MM.1S (cell line): ENCODE data around the gene APOH.

Source experiments
- DNase-seq: peaks from one replicate; pipeline ENCODE4 v3.0.0-alpha.2; 2015
- H2AFZ ChIP-seq: fragments of 300-600 bp; sonication (generic); 2 replicates; pipeline ENCODE4 v1.6.0; 2016; ENCODE audit warnings: antibody characterized with exemption, low read length
- H3F3A ChIP-seq: fragments of 300-600 bp; sonication (generic); 2 replicates; pipeline ENCODE4 v1.6.1; 2016; ENCODE audit warnings: mild to moderate bottlenecking, antibody characterized with exemption, low read length, moderate library complexity, mixed read lengths; ENCODE audit not compliant: insufficient read depth
- H3K27ac ChIP-seq: fragments of 300-600 bp; sonication (generic); 2 replicates; pipeline ENCODE4 v1.5.1; 2016; ENCODE audit warnings: mild to moderate bottlenecking, low read length
- H3K27me3 ChIP-seq: fragments of 300-600 bp; sonication (generic); replicated peaks from 2 replicates; pipeline ENCODE4 v1.6.0; 2016; ENCODE audit warnings: low read length; ENCODE audit not compliant: insufficient read depth
- H3K36me3 ChIP-seq: fragments of 300-600 bp; sonication (generic); replicated peaks from 2 replicates; pipeline ENCODE4 v1.6.1; 2016; ENCODE audit warnings: mild to moderate bottlenecking, low read length, mixed read lengths; ENCODE audit not compliant: insufficient read depth
- H3K4me1 ChIP-seq: fragments of 300-600 bp; sonication (generic); 2 replicates; pipeline ENCODE4 v1.6.1; 2016; ENCODE audit warnings: low read length, mixed read lengths
- H3K4me2 ChIP-seq: fragments of 300-600 bp; sonication (generic); 2 replicates; pipeline ENCODE4 v1.6.0; 2016; ENCODE audit warnings: low read depth, low read length
- H3K4me3 ChIP-seq: fragments of 300-600 bp; sonication (generic); 2 replicates; pipeline ENCODE4 v1.5.1; 2016; ENCODE audit warnings: low read length, mixed read lengths
- H3K79me2 ChIP-seq: fragments of 300-600 bp; sonication (generic); 2 replicates; pipeline ENCODE4 v1.6.1; 2016; ENCODE audit warnings: mixed run types, low read length, mixed read lengths
- H3K9ac ChIP-seq: fragments of 300-600 bp; sonication (generic); 2 replicates; pipeline ENCODE4 v1.6.1; 2016; ENCODE audit warnings: low read length, mixed read lengths
- H3K9me2 ChIP-seq: fragments of 300-600 bp; sonication (generic); replicated peaks from 2 replicates; pipeline ENCODE4 v1.6.1; 2016; ENCODE audit warnings: mild to moderate bottlenecking, low read length, mixed read lengths; ENCODE audit not compliant: insufficient read depth
- H3K9me3 ChIP-seq: fragments of 300-600 bp; sonication (generic); replicated peaks from 2 replicates; pipeline ENCODE4 v1.6.1; 2016; ENCODE audit warnings: mild to moderate bottlenecking, low read length, mixed read lengths; ENCODE audit not compliant: insufficient read depth
- H4K20me1 ChIP-seq: fragments of 300-600 bp; sonication (generic); 2 replicates; pipeline ENCODE4 v1.6.1; 2016; ENCODE audit warnings: mild to moderate bottlenecking, low read length, moderate library complexity, mixed read lengths; ENCODE audit not compliant: insufficient read depth
- EZH2 ChIP-seq: fragments of 300-600 bp; sonication (generic); optimal IDR thresholded peaks from 2 replicates; pipeline ENCODE3; 2017; ENCODE audit warnings: low read depth, mild to moderate bottlenecking, antibody characterized with exemption, low read length, mixed read lengths
- EZH2phosphoT487 ChIP-seq: fragments of 300-600 bp; sonication (generic); IDR thresholded peaks from 2 replicates; pipeline ENCODE4 v1.6.1; 2018; ENCODE audit warnings: antibody characterized with exemption, low read length
- TF ChIP-seq, protein P1 (sequence below): fragments of 300-600 bp; sonication (generic); IDR thresholded peaks from 2 replicates; pipeline ENCODE4 v1.5.1; 2016; ENCODE audit warnings: antibody characterized with exemption, low read length, mixed read lengths

APOH gene

DNA sequence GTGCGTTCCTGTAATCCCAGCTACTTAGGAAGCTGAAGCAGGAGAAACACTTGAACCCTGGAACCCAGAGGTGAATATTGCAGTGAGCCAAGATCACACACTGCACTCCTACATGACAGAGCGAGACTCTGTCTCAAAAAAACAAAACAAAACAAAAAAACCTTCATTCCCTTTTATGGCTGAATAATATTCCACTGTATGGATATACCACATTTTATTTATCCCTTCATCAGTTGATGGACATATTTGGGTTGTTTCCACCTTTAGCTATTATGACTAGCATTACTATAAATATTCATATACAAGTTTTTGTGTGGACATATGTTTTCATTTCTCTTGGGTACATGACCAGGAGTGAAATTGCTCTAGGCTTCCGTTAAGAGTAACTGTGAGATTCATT, 42.3 kb upstream of the APOH start:
- no peak overlapping the region for H3K9ac ChIP-seq
- H3K4me3 ChIP-seq: no peak overlapping the region
- H2AFZ ChIP-seq: no peak overlapping the region
- no peak for DNase-seq
- H3K9me2 ChIP-seq: no peaks in the 10 kb centered on the region
- H4K20me1 ChIP-seq: no peaks in the 10 kb centered on the region
- H3K79me2 ChIP-seq: no peaks in the 10 kb centered on the region
- no peaks in the 10 kb centered on the region for H3F3A ChIP-seq
- no peaks in the 10 kb centered on the region for H3K4me1 ChIP-seq
- H3K27me3 ChIP-seq: no peaks in the 10 kb centered on the region
- no peak overlapping the region for H3K27ac ChIP-seq
- H3K9me3 ChIP-seq: no peaks in the 10 kb centered on the region
- TF ChIP-seq EZH2phosphoT487 (no peak), EZH2 (no peak)
- TF ChIP-seq, protein P1, sequence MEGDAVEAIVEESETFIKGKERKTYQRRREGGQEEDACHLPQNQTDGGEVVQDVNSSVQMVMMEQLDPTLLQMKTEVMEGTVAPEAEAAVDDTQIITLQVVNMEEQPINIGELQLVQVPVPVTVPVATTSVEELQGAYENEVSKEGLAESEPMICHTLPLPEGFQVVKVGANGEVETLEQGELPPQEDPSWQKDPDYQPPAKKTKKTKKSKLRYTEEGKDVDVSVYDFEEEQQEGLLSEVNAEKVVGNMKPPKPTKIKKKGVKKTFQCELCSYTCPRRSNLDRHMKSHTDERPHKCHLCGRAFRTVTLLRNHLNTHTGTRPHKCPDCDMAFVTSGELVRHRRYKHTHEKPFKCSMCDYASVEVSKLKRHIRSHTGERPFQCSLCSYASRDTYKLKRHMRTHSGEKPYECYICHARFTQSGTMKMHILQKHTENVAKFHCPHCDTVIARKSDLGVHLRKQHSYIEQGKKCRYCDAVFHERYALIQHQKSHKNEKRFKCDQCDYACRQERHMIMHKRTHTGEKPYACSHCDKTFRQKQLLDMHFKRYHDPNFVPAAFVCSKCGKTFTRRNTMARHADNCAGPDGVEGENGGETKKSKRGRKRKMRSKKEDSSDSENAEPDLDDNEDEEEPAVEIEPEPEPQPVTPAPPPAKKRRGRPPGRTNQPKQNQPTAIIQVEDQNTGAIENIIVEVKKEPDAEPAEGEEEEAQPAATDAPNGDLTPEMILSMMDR: no peak
- no peaks in the 10 kb centered on the region for H3K36me3 ChIP-seq
- H3K4me2 ChIP-seq: no peak overlapping the region

DNA sequence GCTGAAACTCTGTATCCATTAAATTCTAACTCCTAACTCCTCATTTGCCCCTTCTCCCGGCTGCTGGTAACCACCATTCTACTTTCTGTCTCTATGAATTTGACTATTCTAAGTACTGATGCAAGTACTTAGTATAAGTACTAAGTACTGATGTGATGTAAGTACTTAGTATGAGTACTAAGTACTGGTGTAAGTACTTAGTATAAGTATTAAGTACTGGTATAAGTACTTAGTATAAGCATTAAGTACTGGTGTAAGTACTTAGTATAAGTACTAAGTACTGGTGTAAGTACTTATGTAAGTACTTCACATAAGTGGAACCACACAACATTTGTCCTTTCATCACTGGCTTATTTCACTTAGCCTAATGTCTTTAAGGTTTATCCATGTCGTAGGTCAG, 40.9 kb upstream of the APOH start:
- no peaks in the 10 kb centered on the region for H3K9me2 ChIP-seq
- H3K27ac ChIP-seq: no peak overlapping the region

DNA sequence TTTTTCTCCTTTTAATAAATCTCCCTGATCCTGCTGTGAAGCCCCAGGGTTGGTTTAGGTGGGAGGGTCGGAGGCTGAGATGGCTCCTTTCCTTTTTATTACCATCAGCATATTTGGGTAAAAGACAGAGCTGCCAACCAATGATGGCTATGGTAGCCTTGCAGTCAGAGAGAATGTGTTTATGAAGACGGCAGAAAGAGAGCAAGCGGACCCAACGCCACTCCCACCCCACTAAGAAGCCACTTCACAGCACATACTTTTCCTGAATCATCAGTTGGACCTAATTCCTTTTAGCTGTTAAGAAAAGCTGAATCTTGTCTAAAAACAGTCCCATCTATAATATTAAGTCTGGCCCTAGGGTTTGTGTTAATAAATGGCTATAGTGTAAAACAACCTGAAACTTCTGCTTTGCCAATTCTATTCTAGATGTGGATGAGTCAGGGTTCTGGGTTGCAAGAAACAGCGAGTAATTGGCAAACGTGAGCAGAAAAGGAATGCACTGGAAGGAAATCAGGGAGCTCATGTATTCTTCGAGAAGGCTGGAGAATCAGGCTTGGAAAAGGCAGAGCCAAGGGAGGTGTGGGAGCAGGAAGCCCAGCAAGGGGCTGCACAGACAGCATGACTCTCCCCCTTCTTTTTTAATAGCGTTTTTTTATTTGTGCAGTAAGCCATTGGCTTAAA, 39.2 kb upstream of the APOH start:
- no peaks in the 10 kb centered on the region for H3F3A ChIP-seq
- no peak for DNase-seq
- no peaks in the 10 kb centered on the region for H3K36me3 ChIP-seq
- no peak overlapping the region for H3K27ac ChIP-seq
- no peaks in the 10 kb centered on the region for H3K9me2 ChIP-seq
- H3K9me3 ChIP-seq: no peaks in the 10 kb centered on the region
- no peak overlapping the region for H3K4me2 ChIP-seq
- H3K4me3 ChIP-seq: no peak overlapping the region
- TF ChIP-seq EZH2phosphoT487 (no peak), EZH2 (no peak)
- TF ChIP-seq, protein P1: no peak
- no peak overlapping the region for H3K9ac ChIP-seq
- H4K20me1 ChIP-seq: no peaks in the 10 kb centered on the region
- no peaks in the 10 kb centered on the region for H3K79me2 ChIP-seq
- H3K27me3 ChIP-seq: no peaks in the 10 kb centered on the region
- no peaks in the 10 kb centered on the region for H3K4me1 ChIP-seq
- no peak overlapping the region for H2AFZ ChIP-seq

More for the DNA sequence above, 40.9 kb upstream of the APOH start:
- no peaks in the 10 kb centered on the region for H3K9me3 ChIP-seq
- no peaks in the 10 kb centered on the region for H4K20me1 ChIP-seq
- no peak overlapping the region for H3K9ac ChIP-seq
- H3K4me1 ChIP-seq: no peaks in the 10 kb centered on the region
- TF ChIP-seq, protein P1: no peak
- TF ChIP-seq EZH2phosphoT487: no peak
- TF ChIP-seq EZH2: no peak
- no peak overlapping the region for H2AFZ ChIP-seq
- H3K36me3 ChIP-seq: no peaks in the 10 kb centered on the region
- no peaks in the 10 kb centered on the region for H3K27me3 ChIP-seq
- H3K4me2 ChIP-seq: no peak overlapping the region
- no peaks in the 10 kb centered on the region for H3F3A ChIP-seq
- no peak overlapping the region for H3K4me3 ChIP-seq
- DNase-seq: no peak
- H3K79me2 ChIP-seq: no peaks in the 10 kb centered on the region
